HS-5 (cell line): Measurements from ENCODE around the gene ADCY1.
A peak's percentile ranks its signal among the peaks of the same experiment; 100 is the strongest.
"Not testable (repeated sequence)": the region's sequence is repeated elsewhere in the genome, so short reads cannot be mapped to it uniquely, and the experiment has no call there.

Experiments
- DNase-seq: peaks from one replicate; pipeline ENCODE4 v3.0.0-alpha.2; 2012; ENCODE audit warnings: low read depth

The ADCY1 gene

DNA sequence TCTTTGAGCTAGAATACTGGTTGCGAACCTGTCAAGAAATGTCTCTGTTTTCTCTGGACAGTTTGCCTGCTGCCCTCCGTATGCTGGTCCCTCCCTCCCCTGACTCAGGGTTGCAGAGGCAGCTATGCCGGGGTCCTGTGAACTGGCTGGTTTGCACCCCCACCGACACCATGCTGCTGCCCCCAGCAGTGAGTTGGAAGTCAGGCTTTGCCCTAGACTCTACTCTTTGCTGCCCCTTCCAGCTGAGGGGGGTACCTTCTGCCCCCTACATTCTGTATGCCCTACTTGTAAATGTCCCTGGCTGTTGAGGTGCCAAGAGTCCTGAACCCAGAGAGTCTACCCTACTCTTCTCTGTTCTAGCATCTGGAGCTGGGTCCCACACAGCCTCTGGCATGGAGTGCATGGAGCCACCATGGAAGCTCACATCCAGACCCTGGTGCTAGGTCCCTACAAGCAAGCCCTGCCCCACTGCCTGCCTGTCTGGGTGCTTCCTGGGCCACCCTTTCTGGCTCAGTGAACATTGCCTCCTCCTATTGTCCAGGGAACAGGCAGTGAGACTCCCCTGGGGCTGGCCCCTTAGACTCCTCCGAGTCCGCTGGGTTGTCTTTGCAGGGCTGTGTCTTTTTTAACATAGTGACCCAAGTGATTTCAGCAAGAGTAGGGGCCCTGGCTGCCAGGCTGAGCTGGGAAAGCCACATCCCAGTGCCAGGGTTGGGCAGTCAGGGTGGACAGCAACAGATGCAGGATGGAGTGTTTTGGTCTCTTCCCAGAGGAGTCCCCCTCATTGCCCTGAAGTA is 138.9 kb downstream of the ADCY1 start:
- no peak for DNase-seq

DNA sequence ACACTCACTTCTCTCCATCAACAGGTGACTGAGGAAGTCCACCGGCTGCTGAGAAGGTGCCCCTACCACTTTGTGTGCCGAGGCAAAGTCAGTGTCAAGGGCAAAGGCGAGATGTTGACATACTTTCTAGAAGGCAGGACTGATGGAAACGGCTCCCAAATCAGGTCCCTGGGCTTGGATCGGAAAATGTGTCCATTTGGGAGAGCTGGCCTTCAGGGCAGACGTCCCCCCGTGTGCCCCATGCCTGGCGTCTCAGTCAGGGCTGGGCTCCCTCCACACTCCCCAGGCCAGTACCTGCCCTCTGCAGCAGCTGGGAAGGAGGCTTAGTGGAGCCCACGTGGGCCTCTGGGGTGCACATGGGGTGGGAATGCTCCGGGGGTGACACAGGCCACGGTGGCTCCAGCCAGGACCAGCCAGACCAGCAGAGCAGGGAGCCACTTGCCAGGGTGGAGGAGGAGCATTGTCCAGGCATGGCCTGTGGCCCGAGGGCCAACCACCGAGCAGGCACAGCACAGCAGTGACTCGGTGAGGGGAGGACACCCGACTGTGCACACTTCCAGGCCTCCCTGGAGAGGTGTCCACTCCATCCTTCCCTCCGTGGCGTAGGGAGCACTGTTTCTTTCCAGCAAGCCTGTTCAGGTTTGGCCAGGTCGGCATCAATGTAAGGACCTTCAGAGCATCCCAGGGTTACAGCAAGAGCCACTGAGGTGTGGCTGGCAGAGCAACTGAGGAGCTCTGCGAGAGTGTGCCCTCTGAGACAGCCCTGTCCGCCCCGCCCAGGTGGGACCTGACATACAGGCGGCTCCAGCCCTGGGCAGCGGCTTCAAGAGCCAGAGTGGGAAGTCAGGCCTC is 139.7 kb downstream of the ADCY1 start:
- no peak for DNase-seq

DNA sequence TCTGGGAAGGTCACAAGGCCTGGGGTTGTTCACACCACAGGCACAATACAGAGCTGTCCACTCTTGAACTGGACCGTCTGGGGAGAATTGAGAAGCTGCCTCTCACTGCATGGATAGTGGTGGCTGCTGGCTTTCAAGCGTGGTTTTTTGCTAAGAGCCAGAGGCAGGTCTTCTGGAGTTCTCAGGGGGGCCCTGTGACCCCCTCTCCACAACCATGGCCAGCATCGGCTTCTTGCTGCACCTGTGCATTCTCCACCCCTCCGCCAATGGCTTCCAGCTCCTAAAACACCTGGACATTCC is 140.3 kb downstream of the ADCY1 start:
- DNase-seq: no peak

DNA sequence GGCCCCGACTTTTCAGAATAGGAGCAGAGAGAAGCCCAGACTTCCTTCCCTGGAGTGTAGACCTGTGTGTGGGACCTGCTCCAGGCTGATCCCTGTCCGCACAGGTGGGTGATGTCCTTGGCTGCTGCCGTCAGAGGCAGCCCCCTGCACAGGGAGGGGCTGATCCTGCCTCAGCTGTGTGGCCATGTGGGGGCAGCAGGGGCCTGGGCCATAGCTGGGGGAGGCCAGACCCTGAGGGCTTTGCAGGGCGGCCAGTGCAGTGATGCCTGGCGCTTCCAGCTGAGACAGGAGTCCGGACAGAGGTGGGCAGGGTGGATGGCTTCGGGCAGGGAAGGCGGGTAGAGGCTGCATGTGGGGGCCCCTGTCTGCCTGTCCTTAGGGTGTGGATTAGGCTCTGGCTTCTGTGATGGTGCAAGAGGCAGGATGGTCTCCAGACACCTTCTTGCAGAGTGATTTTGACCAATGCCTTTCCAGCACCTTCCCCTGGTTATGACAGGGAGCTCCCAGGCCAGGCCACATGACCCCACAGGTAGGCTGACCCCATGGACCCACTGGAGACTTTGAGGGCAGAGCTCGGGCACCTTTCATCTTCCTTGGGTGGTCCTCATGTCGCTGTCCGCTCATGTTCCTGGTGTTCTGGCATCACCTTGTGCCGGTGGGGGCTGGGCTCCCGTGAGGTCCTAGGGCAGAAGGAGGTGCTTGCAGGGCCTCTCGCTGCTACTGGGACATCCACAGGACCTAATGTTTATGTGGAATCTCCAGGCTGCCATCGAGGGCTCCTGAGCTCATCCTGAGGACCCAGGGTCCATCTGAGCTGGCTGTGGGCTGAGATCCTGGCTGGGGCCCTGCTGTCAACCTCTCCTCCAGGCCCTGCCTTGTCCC is 141.5 kb downstream of the ADCY1 start:
- DNase-seq: no peak

DNA sequence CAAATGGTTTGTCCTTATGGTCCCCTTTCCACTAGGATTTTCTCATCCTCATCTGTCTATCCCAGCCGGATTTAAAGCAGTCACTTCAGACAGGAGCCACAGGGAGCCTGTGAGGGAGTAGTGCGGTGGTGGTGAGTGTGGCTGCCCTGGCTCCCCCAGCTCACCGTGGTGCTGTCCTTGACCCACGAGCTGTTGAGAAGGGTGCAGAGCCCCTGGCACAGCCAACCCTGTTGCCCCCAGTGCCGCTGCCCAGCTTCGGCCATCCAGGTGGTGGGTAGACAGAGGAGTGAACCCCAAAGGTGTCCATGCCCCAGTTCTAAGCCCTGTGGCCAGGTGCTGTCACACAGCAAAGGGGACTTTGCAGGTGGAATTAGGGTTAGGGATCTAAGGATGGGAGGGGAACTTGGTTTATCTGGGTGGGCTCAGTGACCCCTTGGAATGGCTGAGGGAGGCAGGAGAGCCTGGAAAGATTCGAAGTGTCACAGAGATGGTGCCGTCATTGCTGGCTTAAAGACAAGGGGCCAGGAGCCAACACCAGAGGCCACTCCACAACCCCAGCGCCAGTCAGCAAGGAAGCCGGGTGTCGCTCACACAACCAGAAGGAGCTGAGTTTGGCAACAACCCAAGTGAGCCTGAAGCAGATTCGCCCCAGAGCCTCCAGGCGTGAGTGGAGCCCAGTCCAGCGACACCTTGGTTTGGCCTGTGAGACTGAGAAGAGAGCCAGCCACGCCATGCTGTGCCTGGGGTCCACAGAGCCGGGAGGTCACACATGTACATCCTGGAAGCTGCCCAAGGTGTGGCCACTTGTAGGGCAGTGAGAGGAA is 142.4 kb downstream of the ADCY1 start:
- no peak for DNase-seq

DNA sequence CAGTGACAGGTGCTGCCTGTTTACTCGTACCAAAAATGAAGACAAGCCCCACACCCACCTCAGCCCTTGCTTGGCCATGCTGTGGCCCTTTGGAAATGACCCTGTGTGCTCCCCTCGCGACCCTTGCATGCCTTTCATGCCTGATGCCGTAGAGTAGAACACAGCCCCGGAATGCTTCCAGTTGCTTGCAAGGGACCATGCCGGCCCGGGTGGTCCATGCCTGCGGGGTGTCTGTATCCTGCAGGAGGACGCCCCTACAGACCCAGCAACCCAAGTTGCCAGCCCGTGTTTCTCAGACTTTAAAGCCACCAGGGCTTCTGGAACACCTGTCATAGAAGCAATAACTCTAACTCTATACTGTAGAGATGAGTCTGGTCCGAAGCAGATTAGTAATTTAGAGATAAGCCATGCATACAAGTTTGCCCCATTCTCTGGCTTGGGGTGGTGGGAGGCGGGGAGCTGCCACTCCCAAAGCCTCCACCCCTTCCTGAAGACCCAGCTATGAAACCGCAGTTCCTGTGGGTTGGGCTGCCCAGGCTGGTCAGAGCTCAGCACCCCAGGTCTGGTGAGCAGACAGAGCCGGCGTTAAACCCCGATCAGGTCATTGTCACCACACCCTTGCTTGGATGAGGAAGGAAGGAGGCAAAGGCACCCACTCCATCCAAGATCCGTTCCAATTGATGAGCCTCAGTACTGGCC is 143.5 kb downstream of the ADCY1 start:
- no peak for DNase-seq

DNA sequence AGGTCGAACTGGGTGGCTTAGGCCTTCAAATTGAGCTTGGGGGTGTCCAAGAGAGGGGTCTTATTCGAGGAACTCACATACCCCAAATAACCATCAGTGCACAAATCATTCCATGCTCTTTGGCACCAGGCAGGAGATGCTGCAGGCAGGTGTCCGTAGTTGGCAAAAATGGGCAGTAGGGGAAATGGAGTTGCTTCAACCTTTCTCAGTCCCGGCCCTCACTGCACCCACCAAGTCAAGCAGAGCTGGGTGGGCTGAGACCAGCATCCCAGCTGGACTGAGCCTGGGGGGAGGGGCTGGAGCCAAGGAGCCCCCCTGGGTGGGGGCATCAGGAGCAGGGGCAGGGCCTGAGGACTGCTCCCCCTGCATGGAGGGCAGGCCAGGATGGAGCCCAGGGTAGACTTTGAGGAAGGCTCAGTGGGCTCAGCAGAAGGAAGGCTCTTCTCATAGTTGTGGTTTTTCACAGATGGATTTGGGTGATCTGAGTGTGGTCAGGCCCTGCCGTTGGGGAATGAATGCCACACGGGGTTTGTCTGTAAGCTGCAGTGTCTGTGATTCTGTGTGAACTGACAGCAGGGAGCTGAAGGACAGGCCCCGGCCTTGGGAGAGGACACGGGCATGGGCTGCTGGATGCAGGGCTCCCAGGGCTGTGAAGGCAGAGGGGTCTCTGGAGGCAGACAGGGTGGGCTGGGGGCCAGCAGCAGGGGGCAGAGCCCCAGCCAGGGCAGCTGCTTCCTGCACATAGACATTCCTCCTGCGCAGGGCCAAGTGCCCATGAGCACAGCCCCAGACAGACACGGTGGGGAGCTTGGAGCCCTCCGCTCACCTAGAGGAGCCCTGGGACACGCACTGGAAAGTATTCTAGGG is 144.5 kb downstream of the ADCY1 start:
- DNase-seq: no peak

DNA sequence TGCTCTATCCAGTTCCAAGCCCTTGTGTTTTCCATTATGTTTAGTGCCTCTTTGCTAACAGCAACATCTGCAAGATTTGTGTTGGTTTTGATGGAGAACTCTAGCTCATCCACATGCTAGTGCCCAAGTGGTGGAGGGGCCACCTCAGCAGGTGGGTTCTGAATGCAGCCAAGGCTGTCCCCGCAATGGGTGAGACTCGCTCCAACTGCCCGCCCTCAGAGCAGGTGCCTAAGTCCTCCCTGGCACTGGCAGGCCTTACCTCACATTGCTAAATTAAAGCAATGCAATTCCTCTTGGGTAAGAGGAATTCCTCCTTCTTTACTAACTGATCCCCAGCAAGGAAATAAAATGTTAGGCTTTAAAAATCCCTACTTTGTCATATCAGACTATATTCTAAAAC is 146.8 kb downstream of the ADCY1 start:
- DNase-seq: no peak

DNA sequence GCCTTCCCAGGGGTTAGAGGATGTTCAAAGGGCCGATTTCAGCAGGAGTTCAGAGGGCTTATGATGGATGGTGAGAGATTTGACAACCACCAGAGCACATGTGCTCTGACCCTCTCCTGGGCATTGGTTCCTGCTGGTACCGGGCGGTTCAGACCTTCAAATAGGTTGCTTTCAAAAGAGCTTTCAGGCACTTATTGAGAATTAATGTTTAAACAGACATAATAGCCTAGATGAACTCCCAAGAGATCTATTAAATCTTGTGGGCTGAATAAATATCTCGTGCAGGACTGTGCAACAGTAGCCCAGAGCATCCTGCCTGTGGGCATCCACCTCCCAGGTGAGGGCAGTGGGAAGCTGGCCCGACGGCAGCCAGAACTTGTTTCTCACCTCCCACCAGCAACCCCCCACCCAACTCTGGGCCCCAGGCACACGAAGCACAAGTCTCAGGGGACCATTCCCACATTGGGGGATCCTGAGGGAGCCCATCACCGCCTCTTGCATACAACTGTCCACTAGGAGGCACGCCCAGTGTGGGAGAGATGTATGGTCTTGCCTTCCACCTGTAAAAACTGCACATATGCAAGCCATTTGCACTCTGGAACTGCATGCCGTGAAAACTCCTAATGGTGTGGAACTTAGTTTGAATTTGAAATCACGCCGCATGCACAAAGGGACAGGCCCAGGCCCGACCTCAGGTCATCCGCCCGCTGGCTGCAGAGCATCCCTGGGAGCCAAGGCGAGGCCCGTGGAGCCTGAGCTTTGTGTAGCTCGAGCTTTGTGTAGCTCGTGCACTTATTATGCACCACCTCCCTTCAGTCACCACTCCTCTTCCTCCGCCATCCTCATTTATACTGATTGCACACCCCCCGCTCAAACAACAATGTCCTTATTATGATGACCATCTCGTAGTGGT is 147.8 kb downstream of the ADCY1 start:
- DNase-seq: no peak

DNA sequence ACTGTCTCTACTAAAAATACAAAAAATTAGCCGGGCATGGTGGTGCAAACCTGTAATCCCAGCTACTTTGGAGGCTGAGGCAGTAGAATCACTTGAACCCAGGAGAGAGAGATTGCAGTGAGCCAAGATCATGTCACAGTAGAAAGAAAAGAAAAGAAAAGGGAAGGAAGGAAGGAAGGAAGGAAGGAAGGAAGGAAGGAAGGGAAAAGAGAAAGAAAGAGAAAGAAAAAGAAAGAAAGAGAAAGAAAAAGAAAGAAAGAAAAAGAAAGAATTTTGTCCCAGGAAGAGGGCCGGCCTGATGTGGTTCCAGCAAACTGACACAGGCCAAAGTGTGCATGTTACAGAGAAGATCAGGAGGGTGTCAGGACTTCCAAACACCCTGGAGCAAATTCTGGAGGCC is 151.1 kb downstream of the ADCY1 start:
- not testable (repeated sequence) for DNase-seq

DNA sequence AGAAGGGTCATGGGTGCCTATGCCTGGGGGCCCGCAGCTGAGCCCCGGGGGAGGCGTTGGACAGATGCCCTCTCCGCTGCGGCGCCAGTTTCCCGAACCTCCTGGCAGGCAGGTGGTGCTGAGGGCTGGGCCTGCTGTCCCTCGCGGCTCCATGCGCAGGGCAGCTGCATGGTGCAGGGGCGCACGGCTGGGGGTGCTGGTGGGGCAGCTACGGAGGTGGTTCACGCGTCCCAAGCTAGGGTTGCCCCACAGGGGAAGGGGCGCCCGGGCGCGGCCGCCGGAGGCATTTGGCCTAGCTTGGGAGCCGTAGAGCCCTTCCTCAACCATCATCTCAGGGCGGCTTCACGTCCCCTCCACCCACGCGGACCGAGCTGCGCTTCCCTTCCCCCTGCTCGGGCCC is 152.7 kb downstream of the ADCY1 start:
- no peak for DNase-seq

DNA sequence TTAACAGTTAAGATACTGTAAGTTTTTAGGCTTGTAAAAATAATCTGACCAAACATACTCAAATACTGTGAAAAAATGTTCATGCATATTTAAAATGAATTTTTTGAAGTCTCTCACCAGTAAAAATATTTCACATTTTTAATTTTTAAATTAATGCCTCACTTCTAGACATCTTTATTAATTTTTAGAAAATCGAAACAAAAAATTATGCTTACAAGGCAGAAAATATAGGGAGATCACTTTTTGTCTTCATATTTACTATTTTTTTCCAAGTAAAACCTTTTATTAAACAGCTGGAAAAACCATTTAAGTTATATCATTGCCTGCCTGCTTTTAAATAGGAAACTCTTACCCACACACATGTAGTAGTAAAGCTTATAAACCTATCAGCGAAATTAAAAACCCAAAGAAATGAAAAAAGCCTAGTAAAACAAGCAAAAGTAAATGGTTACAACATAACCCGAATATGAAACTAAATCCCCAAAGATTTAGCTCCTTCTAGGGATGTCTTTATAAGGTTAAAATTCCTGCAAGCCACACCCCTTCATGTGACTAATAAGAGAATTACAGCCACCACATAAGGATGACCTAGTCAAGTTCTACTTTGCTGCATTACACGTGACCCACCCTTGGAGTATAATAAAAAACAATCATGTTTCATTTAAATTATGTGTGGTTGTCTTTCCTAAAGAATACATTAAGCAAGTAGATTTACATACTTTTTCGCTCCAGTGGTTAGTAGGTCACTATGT is 157.7 kb downstream of the ADCY1 start:
- peak; percentile 80 for DNase-seq

DNA sequence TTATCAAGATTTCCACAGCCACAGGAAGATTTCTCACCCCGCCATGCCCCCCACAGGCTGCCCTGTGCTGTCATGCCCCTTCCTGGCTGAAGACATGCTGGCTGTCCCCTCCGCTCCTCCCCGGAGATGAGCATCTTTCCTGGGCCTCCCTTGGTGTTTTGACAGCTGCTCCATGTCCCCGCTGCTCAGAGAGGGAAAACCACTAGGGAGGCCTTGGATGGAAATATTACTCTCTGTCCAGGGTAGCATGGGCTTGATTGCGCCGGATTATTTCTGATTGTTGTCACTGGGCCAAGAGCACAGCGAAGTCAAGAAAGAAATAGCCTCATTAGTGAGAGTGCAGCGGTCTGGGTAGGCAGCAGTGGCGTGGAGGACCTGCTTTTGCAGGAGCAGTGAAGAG is 164.8 kb downstream of the ADCY1 start:
- DNase-seq: not testable (repeated sequence)

DNA sequence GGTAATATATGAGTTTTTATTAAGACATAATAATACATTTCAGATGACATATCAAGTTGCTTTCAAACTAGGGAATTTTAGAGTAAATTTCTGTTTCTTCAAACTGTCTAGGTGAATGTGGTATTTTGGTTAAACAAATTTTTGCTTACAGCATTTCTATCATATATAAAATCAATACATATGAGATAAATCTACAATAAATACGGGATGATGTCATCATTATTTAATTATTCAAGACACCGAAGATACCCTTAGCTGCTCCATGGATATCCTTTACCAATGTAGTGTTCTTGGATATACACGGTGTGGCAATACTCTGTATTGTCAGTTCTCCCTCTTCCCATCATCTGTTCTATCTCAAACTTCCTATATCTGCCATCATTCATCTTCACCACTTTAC is 166.4 kb downstream of the ADCY1 start:
- DNase-seq: not testable (repeated sequence)

DNA sequence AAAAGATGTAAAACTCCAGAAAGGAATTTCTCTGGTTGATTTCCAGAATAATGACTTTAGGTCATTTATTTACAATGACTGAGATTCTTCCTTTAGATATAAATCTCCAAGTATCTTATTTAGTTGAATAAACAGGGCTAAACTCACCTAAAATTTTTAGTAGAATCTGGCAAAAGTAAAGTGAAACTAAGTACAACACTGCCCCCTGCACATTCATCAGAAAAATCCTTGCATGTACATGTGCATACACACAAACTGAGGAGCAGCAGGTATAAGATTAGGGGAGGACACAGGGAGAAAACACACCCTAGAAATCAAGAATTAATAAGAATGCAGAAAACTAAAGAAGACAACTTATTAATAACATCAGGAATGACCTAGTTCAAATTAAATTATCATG is 174.8 kb downstream of the ADCY1 start:
- not testable (repeated sequence) for DNase-seq

DNA sequence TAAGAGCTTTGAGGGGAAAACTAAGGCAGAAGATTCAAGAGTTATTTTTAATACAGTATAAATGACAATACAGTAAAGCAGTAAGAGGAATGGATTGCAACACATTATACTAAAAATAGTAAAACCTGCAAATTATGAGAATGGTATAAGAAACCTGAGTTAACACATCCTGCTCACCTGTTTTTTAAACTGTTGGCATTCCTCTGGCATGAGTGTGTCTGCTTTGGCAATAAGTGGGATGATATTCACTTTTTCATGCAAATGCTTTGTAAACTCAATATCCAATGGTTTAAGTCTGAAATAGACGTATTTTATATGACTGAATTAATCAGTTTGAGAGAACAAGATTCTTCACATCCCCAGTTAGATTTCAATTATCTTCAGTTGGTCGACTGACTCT is 177.2 kb downstream of the ADCY1 start:
- DNase-seq: not testable (repeated sequence)

DNA sequence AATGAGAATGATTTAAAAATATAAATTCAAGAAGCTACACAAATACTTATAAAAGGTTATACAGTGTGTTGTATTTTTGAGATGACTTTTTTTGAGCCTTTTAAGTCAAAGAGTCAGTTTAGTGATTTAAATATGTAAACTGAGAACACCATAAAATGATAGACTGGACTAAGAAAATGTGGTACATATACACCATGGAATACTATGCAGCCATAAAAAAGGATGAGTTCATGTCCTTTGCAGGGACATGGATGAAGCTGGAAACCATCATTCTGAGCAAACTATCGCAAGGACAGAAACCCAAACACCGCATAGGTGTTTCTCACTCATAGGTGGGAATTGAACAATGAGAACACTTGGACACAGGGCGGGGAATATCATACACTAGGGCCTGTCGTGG is 182.2 kb downstream of the ADCY1 start:
- not testable (repeated sequence) for DNase-seq

DNA sequence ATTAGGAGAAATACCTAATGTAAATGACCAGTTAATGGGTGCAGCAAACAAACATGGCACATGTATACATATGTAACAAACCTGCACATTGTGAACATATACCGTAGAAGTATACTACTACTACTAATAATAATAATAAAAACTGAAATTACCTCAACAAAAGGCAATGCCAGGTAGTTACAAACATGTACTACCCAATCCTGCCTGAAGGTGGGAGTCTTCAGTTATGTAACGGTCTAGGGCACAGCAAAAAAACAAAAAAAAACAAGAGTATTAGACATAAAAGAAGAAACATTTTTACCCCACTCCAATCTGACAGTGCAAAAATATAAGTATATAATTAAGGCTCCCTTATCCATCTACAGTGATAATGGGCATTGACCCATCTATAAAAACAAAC is 182.6 kb downstream of the ADCY1 start:
- DNase-seq: not testable (repeated sequence)
